NOMO-1 treated with dmso at 0.1 percent for 144 hours (cell line): ENCODE results near the gene PACSIN1.

Experiments used
- DNase-seq: peaks from one replicate; lab custom pipeline; 2025; ENCODE audit not compliant: unreplicated experiment; lab: John Stamatoyannopoulos, UW

Gene PACSIN1, protein sequence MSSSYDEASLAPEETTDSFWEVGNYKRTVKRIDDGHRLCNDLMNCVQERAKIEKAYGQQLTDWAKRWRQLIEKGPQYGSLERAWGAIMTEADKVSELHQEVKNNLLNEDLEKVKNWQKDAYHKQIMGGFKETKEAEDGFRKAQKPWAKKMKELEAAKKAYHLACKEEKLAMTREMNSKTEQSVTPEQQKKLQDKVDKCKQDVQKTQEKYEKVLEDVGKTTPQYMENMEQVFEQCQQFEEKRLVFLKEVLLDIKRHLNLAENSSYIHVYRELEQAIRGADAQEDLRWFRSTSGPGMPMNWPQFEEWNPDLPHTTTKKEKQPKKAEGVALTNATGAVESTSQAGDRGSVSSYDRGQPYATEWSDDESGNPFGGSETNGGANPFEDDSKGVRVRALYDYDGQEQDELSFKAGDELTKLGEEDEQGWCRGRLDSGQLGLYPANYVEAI

DNA sequence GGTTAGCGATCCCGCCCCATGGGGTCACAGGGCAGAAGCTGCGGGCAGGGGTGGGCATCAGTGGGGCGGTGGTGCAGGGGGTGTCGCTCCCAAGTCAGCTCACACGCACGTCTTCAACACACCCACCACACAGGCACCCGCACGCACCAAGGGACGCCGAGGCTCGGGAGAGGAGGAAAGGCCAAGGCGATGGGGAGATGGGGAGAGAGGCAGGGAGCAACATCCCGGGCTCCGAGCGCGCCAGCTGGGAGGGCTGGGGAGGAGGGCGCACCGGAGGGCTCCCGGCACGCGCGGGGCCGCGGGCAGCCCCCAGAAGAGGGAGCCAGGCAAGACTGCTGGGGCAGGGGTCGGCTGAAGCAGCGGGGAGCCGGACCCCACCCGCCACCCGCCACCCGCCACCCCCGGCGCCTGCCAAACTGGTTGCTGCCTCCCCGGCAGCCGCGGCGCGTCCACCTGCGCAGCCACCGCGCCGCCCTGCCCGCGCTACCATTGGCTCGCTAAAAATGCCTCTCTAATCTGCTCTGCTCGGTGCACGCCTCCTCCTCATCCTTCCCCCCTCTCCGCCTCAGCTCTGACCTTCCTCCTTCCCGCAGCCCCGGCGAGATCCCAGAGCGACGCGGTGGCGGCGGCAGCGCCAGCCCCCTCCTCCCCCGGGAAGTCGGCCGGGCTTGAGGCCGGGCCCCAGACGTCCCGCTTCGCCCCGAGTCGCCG is at the start of gene PACSIN1:
Gene PACSIN1 (plus strand): TSS at position 546 of the 711 bp plus-strand sequence. CDS start 60,230 bp downstream, outside the sequence.
- no peak for DNase-seq

DNA sequence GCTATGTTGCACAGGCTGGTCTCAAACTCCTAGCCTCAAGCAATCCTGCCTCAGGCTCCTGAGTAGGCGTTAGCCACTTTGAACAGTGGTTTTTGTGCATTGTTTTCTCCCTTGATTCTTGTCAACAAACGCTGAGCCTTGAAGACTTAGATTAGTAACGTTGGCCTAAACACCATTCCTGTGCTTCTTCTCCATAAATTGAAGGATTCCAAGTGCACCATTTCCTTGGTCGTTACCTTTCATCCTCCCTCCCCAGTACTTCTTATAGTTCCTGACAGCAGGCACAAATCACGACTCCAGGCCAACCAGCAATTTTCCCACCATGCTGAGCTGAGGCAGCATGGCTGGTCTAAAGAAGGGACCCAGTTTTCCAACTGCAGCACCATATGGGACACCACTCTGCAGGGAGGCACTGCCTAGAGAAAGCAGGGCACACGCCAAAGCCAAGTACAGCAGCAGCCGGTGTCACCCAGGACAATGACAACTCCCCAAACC is 49.0 kb upstream of the PACSIN1 start:
- no peak for DNase-seq

GRCh38 chr6:34418367-34418766 is 47.5 kb upstream of the PACSIN1 start:
- no peak for DNase-seq

GRCh38 chr6:34423254-34423653 is 42.6 kb upstream of the PACSIN1 start:
- no peak for DNase-seq

- no peak for DNase-seq
Observed at GRCh38 chr6:34424200-34425131, 41.4 kb upstream of the PACSIN1 start.

DNA sequence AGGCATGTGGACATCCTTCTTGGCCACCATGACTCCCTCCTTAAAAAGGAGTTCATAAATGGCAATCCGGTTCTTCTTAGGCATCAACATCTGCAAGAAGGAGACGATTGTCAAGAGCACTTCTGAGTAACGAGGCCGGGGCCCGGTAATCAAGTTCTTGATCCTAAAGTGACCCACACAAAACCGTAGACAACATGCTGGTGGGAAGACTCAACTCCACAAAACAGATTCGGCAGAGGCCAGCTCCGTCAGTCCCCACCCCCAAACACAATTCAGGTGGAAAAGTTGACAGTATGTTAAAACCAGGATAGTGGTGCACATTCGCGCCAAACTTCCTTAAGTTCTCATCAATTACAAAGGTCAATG is 40.8 kb upstream of the PACSIN1 start:
- DNase-seq = no peak

DNA sequence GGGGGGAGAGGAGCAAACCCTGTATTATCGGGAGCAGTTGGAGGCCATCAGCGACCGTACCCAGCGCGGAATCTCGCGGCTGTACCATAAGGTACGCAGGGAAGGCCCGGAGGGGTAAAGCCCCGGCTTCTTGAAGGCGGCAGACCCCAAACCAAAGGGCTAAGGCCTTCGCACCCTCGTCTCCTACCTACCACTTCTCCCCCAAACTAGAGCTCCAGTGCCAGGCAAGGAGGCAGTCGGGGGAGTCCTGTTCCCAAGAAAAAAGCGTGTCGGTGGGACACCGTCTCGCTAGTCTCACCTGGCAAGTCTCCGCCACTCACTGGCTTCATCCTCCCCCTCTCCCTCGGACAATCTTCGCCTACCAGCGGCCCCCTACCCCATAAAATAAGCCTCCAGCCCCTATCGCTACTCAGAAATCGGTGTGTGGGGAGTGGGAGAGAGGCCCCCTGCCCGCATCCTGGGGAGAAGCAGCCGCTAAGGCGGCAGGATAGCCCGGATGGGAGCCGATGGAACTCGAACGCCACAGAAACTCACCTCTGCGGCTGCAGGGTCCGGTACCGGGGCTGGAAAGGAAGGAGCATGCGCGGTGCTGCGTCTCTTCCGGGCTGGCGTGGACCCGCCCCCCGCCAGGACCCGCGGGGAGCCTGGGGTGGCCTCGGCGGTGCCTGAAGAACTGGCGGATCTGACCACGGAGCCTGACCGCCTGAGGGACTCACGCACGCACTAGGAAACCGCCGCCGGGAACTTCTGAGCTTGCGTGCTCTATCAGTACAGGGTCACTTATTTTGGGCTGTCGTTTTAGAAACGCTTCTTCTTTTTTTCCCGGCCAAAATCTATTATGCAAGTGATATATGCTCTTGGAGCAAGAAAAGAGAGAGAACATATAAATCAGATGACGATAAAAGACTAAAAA is 40.1 kb upstream of the PACSIN1 start, which contains the start of gene RPS10:
Gene RPS10 (minus strand): TSS at position 572 of the 913 bp plus-strand sequence. CDS start 848 bp downstream, outside the sequence.
- peak; percentile 86 for DNase-seq

GRCh38 chr6:34435916-34436315 is 30.0 kb upstream of the PACSIN1 start:
- DNase-seq = no peak

DNA sequence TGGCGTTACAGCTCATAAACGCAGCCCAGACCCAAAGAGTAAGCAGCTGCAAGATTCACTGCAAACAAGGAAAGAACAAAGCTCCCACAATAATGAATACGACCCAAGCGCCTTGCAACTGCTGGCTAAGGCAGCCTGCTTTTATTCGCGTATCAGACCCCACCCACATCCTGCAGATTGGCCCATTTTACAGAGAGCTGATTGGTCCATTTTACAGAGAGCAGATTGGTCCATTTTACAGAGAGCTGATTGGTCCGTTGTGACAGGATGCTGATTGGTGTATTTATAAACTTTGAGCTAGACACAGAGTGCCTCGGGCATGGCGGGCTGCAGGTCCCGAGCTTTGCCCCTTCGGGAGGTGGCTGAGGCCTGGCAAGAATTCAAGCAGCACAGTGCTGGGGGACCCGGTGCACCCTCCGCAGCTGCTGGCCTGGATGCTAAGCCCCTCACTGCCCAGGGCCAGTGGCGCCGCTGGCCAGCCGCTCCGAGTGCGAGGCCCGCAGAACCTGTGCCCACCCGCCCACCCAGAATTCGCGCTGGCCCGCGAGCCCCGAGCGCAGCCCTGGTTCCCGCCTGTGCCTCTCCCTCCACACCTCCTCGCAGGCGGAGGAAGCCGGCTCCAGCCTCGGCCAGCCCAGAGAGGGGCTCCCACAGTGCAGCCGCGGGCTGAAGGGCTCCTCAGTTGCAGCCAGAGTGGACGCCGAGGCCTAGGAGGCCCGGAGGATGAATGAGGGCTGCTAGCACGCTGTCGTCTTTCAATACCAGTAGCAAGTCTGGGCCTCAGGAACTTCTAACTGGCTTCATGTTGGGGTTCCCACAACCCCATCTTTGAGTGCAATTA is 28.9 kb upstream of the PACSIN1 start:
- DNase-seq = no peak

- DNase-seq = no peak
Observed at GRCh38 chr6:34437644-34437970, 28.3 kb upstream of the PACSIN1 start.

DNA sequence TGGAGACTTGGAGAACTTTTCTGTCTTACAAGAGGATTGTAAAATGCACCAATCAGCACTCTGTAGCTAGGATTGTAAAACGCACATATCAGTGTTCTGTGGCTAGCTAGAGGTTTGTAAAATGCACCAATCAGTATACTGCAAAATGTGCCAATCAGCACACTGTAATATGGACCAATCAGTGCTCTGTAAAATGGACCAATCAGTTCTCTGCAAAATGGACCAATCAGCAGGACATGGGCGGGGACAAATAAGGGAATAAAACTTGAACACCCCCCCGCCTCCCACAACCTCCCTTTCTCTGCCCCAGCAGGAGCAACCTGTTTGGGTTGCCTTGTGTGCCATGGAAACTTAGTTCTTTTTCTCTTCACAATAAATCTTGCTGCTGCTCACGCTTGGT is 27.2 kb upstream of the PACSIN1 start:
- DNase-seq = no peak

GRCh38 chr6:34439442-34439841 is 26.4 kb upstream of the PACSIN1 start:
- no peak for DNase-seq

DNA sequence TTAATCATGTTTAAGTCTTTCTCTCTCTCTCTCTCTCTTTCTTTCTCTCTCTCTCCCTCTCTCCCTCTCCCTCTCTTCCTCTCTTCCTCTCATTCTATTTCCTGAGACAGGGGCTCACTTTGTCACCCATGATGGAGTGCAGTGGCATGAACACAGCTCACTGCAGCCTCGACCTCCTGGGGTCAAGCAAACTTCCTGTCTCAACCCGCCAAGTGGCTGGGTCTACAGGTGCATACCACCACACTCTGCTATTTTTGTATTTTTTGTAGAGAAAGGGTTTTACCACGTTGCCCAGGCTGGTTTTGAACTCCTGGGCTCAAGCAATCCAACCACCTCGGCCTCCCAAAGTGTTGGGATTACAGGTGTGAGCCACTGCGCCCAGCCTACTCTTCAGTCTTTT is 24.4 kb upstream of the PACSIN1 start:
- DNase-seq = no peak

- DNase-seq = no peak
Observed at GRCh38 chr6:34445313-34445860, 20.5 kb upstream of the PACSIN1 start.

DNA sequence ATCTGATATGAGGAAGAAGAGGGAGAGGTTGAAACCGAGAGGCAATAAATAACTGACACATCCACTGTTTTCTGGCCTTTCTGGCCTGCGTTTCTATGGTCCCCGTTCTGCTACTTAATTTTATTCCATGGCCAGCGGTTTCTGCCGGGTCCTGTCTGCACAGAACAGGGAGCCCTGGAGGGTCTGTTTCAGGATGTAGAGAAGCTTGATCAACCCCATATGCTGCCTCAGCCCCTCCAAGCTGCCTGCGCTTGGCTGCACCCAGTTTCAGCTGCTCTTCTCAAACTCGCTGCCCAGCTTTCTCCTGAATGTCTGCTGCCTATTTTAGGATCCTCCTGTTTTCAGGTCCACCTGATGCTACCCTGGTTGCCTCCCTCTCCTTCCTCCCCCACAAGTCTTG is 18.5 kb upstream of the PACSIN1 start:
- DNase-seq = no peak

GRCh38 chr6:34447910-34448309 is 18.0 kb upstream of the PACSIN1 start:
- peak; percentile 15 for DNase-seq

DNA sequence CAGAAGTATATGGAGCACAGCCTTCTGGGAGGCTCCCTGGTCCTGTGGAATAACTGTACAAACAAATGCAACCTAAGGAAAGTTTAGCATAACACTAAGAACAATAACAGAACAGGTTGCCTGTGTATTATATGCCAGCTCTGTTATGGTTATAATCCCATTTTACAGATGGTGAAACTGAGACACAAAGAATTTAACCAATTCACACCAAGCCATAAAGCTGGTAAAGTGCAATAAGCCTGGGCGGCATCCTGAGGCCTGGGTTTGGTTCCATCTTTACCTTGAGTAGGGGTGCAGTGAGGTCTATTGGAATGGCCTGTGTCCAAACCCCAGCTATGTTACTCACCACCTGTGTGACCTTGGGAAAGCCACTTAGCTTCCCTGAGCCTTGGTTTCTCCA is 14.7 kb upstream of the PACSIN1 start:
- no peak for DNase-seq

DNA sequence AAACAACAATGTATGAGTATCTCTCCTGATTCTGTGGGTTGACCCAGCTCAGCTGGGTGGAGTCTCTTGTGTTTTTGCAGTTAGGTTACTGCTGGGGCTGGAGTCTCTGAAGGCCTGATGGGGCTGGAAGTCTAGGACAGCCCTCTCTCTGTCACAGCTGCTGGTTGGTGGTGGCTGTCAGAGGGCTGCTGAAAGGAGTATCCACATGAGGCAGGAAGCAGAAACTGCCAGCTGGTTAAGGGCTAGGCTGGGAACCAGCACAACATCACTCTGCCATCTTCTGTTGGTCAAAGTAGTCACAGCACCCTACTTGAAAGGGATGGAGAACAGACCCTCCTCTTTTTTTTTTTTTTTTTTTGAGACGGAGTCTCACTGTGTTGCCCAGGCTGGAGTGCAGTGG is 10.0 kb upstream of the PACSIN1 start:
- no peak for DNase-seq

DNA sequence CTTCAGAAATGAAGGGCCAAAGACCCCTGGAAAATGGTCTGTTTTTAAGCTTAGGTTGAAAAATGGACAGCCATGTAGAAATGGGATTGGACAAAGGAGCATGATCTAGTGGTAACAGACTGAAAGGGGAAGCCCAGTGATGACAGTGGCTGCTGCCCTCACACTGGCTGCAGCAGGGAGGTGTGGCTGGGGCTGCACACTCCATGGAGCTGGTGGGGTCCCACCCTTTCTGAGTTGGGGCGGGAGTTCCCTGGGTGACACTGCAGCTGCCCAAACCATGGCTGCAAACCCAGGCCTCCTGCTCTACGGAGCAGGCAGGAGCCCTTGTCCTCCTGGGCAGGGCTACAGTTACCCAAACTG is 8.5 kb upstream of the PACSIN1 start:
- DNase-seq = no peak
